NCI-H187 treated with DMSO at 0.1 percent for 48 hours (cell line): ENCODE measurements around the gene BDP1.
"Not testable (repeated sequence)": the region's sequence is repeated elsewhere in the genome, so short reads cannot be mapped to it uniquely, and the experiment has no call there.

Source experiments
- DNase-seq: peaks from one replicate; lab custom pipeline; 2025; lab: John Stamatoyannopoulos, UW

The BDP1 gene

GRCh38 chr5:71569748-71570509, 114.5 kb downstream of the BDP1 start:
- no peak for DNase-seq

- DNase-seq, result not testable (repeated sequence)
Measured at GRCh38 chr5:71571811-71572210, 116.4 kb downstream of the BDP1 start.

GRCh38 chr5:71573591-71573990, 118.1 kb downstream of the BDP1 start:
- DNase-seq, result no peak

- DNase-seq, result not testable (repeated sequence)
Measured at GRCh38 chr5:71575588-71575987, 120.1 kb downstream of the BDP1 start.

- DNase-seq, result no peak
Measured at GRCh38 chr5:71576241-71576640, 120.8 kb downstream of the BDP1 start.

GRCh38 chr5:71577839-71578238, 122.4 kb downstream of the BDP1 start:
- DNase-seq, result not testable (repeated sequence)

GRCh38 chr5:71582945-71583584, 127.6 kb downstream of the BDP1 start:
- DNase-seq, result no peak

GRCh38 chr5:71586052-71586940, 130.8 kb downstream of the BDP1 start:
- peak; percentile 37 for DNase-seq

- DNase-seq, result peak; percentile 70
Measured at GRCh38 chr5:71586941-71587765, 131.7 kb downstream of the BDP1 start, which contains the start of gene MCCC2. MCCC2 (plus strand) TSS chr5:71587340; CDS start chr5:71587426, 86 bp downstream.

- no peak for DNase-seq
Measured at GRCh38 chr5:71587766-71588532, 132.5 kb downstream of the BDP1 start.

GRCh38 chr5:71588533-71588885, 133.1 kb downstream of the BDP1 start:
- no peak for DNase-seq

GRCh38 chr5:71589903-71590302, 134.5 kb downstream of the BDP1 start:
- DNase-seq, result no peak

- no peak for DNase-seq
Measured at GRCh38 chr5:71591100-71591499, 135.6 kb downstream of the BDP1 start.

- DNase-seq, result no peak
Measured at GRCh38 chr5:71596169-71596568, 140.7 kb downstream of the BDP1 start.

GRCh38 chr5:71597001-71597400, 141.6 kb downstream of the BDP1 start:
- DNase-seq, result no peak

GRCh38 chr5:71600783-71601182, 145.3 kb downstream of the BDP1 start:
- no peak for DNase-seq

GRCh38 chr5:71601222-71602026, 146.0 kb downstream of the BDP1 start:
- DNase-seq, result no peak

GRCh38 chr5:71609916-71610315, 154.5 kb downstream of the BDP1 start:
- DNase-seq, result not testable (repeated sequence)

- DNase-seq, result no peak
Measured at GRCh38 chr5:71615809-71616208, 160.4 kb downstream of the BDP1 start.
